HepG2 (cell line): Measurements from ENCODE around the gene TNFRSF6B. TPM values are rescaled to one million over a fixed set of nuclear protein-coding genes. Genes with fewer than 3 reads are reported as not detected.

Experiments used
- ATF1 ChIP-seq: IDR thresholded peaks from 2 replicates; pipeline ENCODE4 v1.6.1; 2016; ENCODE audit warnings: mild to moderate bottlenecking, control low read depth
- FOSL1 ChIP-seq: sonication (generic); formaldehyde crosslinking; IDR thresholded peaks from 2 replicates; pipeline ENCODE4 v1.9.0; 2021; ENCODE audit warnings: missing genetic modification reagents, borderline replicate concordance
- FOXP1 ChIP-seq, 2 experiments: fragments of 450-650 bp in 1 of 2; IDR thresholded peaks; 2 replicates each; pipeline ENCODE4 v1.6.1; 2017 to 2018; ENCODE audit warnings: antibody characterized with exemption in 1 of 2
- HHEX ChIP-seq: IDR thresholded peaks from 2 replicates; pipeline ENCODE4 v1.6.1; 2016; ENCODE audit warnings: control low read depth
- HIVEP1 ChIP-seq: sonication (generic); formaldehyde crosslinking; IDR thresholded peaks from 2 replicates; pipeline ENCODE4 v1.4.0; 2020; ENCODE audit warnings: mild to moderate bottlenecking, missing genetic modification reagents
- HNF4G ChIP-seq, 2 experiments: sonication (generic) in 1 of 2; formaldehyde crosslinking in 1 of 2; IDR thresholded peaks; 2 replicates each; pipeline versions ENCODE4 v1.4.0 to v1.6.1; 2011 to 2020; ENCODE audit warnings: borderline replicate concordance in 2 of 2, low read depth in 2 of 2, mild to moderate bottlenecking in 2 of 2, low read length in 1 of 2, missing genetic modification reagents in 1 of 2, moderate library complexity in 1 of 2
- IRF2 ChIP-seq: IDR thresholded peaks from 2 replicates; pipeline ENCODE4 v1.6.1; 2018; ENCODE audit warnings: missing genetic modification reagents, missing compliant biosample characterization
- MAFG ChIP-seq: sonication (generic); formaldehyde crosslinking; IDR thresholded peaks from 2 replicates; pipeline ENCODE4 v1.5.1; 2020; ENCODE audit warnings: mild to moderate bottlenecking, missing genetic modification reagents
- MED13 ChIP-seq: sonication (generic); formaldehyde crosslinking; IDR thresholded peaks from 2 replicates; pipeline ENCODE4 v1.5.0; 2020; ENCODE audit warnings: missing genetic modification reagents
- NCOA2 ChIP-seq: sonication (generic); formaldehyde crosslinking; IDR thresholded peaks from 2 replicates; pipeline ENCODE4 v1.8.0; 2022; ENCODE audit warnings: inconsistent platforms
- ONECUT2 ChIP-seq: sonication (generic); formaldehyde crosslinking; IDR thresholded peaks from 2 replicates; pipeline ENCODE4 v1.4.0; 2020; ENCODE audit warnings: missing genetic modification reagents
- ZFP36L2 ChIP-seq: sonication (generic); formaldehyde crosslinking; IDR thresholded peaks from 2 replicates; pipeline ENCODE4 v1.4.0; 2020; ENCODE audit warnings: missing genetic modification reagents
- ZFP62 ChIP-seq: sonication (generic); formaldehyde crosslinking; IDR thresholded peaks from 2 replicates; pipeline ENCODE4 v1.4.0; 2020; ENCODE audit warnings: missing genetic modification reagents
- ZNF160 ChIP-seq: sonication (generic); formaldehyde crosslinking; IDR thresholded peaks from 2 replicates; pipeline ENCODE4 v1.8.0; 2022; ENCODE audit warnings: mild to moderate bottlenecking, inconsistent platforms, missing genetic modification reagents
- ZNF260 ChIP-seq: sonication (generic); formaldehyde crosslinking; IDR thresholded peaks from 2 replicates; pipeline ENCODE4 v1.4.0; 2020; ENCODE audit warnings: missing genetic modification reagents, low read depth, mild to moderate bottlenecking, borderline replicate concordance
- polyA plus RNA-seq, 8 experiments: library from polyadenylated mRNA; depleted of rRNA in 3 of 8; stranded (reverse) in 7 of 8; unstranded in 1 of 8; fragments of >200 nt; fragmentation: Illumina TruSeq in 4 of 8; extraction: Trizol in 4 of 8; gene quantifications; 2 replicates each; pipeline versions ENCODE4 v1.2.1 to v1.2.3, GENCODE V29; 2011 to 2016; ENCODE audit warnings: low read depth in 4 of 8, missing spikeins in 1 of 8, mixed read lengths in 1 of 8; ENCODE audit not compliant: insufficient read depth in 1 of 8
- total RNA-seq, 5 experiments: library from RNA; depleted of rRNA; stranded (reverse); fragments of >200 nt; fragmentation: Illumina TruSeq; extraction: Trizol; gene quantifications; 2 replicates each; pipeline ENCODE4 v1.2.3, GENCODE V29; 2016; ENCODE audit warnings: low read depth in 1 of 5
- TF ChIP-seq, protein P1 (sequence below): sonication (generic); formaldehyde crosslinking; IDR thresholded peaks from 2 replicates; pipeline ENCODE4 v1.5.1; 2020; ENCODE audit warnings: missing genetic modification reagents, mild to moderate bottlenecking, borderline replicate concordance
- TF ChIP-seq, protein P2 (sequence below): sonication (generic); formaldehyde crosslinking; IDR thresholded peaks from 2 replicates; pipeline ENCODE4 v1.5.0; 2020; ENCODE audit warnings: missing genetic modification reagents, mild to moderate bottlenecking, borderline replicate concordance
- TF ChIP-seq, protein P3 (sequence below): sonication (generic); formaldehyde crosslinking; IDR thresholded peaks from 2 replicates; pipeline ENCODE4 v1.4.0; 2020; ENCODE audit warnings: missing genetic modification reagents
- TF ChIP-seq, protein P4 (sequence below): sonication (generic); formaldehyde crosslinking; IDR thresholded peaks from 2 replicates; pipeline ENCODE4 v1.8.1; 2022; ENCODE audit warnings: low read depth, mild to moderate bottlenecking, missing genetic modification reagents
- TF ChIP-seq, protein P5 (sequence below): sonication (generic); formaldehyde crosslinking; IDR thresholded peaks from 2 replicates; pipeline ENCODE4 v1.8.0; 2023; ENCODE audit warnings: mild to moderate bottlenecking, missing genetic modification reagents

The TNFRSF6B gene
- total and polyA plus RNA-seq, 2 of the 13 experiments (the other 11 are each of a cell fraction or from before 2014, with no cell fraction given): 0.24 TPM; not detected in 1

DNA sequence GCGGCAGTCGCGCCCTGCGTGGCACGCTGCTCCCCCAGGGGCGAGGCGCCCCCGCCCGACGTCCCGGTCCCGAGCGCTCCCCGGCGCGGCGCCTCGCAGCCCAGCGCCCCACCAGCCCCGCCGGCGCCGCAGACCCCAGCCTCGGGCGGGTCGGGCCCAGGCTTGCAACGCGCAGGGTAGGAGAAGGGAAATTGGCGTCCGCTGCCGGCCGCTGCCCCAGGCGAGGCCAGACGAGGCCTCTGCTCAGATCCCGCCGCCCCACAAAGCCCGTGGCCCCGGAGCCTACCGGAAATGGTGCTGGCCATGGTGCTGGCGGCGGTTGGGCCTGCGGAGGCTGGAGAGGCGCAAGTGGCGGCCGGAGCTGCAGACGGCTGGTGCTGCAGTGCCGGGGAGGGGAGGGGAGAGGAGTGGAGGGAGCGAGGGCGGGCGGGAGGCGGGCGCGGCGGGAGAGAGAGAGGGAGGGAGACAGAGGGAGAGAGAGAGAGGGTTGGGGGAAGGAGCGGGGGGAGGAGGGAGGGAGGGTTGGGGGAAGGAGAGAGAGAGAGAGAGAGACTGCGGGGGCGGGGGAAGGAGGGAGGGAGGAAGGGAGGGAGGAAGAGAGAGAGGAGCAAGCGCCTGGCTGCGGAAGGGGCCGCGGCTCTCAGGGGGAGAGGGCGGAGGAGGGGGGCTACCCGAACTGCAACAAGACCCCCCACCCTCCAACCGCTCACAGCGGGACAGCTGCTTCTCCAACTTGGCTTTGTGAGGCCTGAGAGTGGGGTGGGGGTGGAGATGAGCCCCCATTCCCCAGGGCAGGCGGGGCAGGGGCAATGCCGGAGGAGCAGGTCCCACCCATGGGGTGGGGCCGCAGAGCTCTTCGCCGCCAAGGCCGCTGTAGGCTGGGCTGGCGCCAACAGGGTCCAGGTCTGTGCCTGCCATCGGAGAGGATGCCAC lies 43.1 kb upstream of the TNFRSF6B start, which contains the start of gene STMN3 (continued):
- TF ChIP-seq, protein P1, sequence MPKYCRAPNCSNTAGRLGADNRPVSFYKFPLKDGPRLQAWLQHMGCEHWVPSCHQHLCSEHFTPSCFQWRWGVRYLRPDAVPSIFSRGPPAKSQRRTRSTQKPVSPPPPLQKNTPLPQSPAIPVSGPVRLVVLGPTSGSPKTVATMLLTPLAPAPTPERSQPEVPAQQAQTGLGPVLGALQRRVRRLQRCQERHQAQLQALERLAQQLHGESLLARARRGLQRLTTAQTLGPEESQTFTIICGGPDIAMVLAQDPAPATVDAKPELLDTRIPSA: peak; percentile 43; the same call in 1 of the 2 replicates
- TF ChIP-seq HIVEP1 (CRISPR knock-in tag): peak; percentile 87
- TF ChIP-seq ZNF160 (CRISPR knock-in tag): peak; percentile 85
- peak; percentile 57 for TF ChIP-seq HHEX (CRISPR knock-in tag)
- no peak for TF ChIP-seq ZNF260
- TF ChIP-seq, protein P2, sequence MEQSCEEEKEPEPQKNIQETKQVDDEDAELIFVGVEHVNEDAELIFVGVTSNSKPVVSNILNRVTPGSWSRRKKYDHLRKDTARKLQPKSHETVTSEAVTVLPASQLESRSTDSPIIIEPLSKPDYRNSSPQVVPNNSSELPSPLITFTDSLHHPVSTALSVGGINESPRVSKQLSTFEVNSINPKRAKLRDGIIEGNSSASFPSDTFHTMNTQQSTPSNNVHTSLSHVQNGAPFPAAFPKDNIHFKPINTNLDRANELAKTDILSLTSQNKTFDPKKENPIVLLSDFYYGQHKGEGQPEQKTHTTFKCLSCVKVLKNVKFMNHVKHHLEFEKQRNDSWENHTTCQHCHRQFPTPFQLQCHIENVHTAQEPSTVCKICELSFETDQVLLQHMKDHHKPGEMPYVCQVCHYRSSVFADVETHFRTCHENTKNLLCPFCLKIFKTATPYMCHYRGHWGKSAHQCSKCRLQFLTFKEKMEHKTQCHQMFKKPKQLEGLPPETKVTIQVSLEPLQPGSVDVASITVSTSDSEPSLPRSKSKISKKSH (CRISPR knock-in tag): peak; percentile 82
- TF ChIP-seq MAFG: no peak
- peak; percentile 97 for TF ChIP-seq MED13 (CRISPR knock-in tag)
- TF ChIP-seq ATF1 (CRISPR knock-in tag): no peak
- TF ChIP-seq, protein P3, sequence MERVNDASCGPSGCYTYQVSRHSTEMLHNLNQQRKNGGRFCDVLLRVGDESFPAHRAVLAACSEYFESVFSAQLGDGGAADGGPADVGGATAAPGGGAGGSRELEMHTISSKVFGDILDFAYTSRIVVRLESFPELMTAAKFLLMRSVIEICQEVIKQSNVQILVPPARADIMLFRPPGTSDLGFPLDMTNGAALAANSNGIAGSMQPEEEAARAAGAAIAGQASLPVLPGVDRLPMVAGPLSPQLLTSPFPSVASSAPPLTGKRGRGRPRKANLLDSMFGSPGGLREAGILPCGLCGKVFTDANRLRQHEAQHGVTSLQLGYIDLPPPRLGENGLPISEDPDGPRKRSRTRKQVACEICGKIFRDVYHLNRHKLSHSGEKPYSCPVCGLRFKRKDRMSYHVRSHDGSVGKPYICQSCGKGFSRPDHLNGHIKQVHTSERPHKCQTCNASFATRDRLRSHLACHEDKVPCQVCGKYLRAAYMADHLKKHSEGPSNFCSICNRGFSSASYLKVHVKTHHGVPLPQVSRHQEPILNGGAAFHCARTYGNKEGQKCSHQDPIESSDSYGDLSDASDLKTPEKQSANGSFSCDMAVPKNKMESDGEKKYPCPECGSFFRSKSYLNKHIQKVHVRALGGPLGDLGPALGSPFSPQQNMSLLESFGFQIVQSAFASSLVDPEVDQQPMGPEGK (CRISPR knock-in tag): peak; percentile 84
- TF ChIP-seq, protein P4, sequence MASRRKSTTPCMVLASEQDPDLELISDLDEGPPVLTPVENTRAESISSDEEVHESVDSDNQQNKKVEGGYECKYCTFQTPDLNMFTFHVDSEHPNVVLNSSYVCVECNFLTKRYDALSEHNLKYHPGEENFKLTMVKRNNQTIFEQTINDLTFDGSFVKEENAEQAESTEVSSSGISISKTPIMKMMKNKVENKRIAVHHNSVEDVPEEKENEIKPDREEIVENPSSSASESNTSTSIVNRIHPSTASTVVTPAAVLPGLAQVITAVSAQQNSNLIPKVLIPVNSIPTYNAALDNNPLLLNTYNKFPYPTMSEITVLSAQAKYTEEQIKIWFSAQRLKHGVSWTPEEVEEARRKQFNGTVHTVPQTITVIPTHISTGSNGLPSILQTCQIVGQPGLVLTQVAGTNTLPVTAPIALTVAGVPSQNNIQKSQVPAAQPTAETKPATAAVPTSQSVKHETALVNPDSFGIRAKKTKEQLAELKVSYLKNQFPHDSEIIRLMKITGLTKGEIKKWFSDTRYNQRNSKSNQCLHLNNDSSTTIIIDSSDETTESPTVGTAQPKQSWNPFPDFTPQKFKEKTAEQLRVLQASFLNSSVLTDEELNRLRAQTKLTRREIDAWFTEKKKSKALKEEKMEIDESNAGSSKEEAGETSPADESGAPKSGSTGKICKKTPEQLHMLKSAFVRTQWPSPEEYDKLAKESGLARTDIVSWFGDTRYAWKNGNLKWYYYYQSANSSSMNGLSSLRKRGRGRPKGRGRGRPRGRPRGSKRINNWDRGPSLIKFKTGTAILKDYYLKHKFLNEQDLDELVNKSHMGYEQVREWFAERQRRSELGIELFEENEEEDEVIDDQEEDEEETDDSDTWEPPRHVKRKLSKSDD: peak; percentile 90; the same call in 1 of the 2 replicates
- peak; percentile 85 for TF ChIP-seq NCOA2 (CRISPR knock-in tag)
- peak; percentile 99 for TF ChIP-seq ZFP36L2
- TF ChIP-seq ONECUT2 (CRISPR knock-in tag): peak; percentile 84
- 0 out of 2 replicates have a peak, but pooled peaks have one; percentile 32 for TF ChIP-seq HNF4G (IDR thresholded peaks at IDR 0.05; ENCODE audit: borderline replicate concordance, low read depth, low read length)
- no peak for TF ChIP-seq HNF4G (CRISPR knock-in tag; IDR thresholded peaks at IDR 0.05; ENCODE audit: borderline replicate concordance, low read depth)
- TF ChIP-seq IRF2: peak; percentile 98
- TF ChIP-seq FOXP1 (IDR thresholded peaks at IDR 0.05): no peak
- TF ChIP-seq FOXP1 (CRISPR knock-in tag; IDR thresholded peaks at IDR 0.05): peak; percentile 49; the same call in 1 of the 2 replicates
- no peak for TF ChIP-seq ZFP62
- TF ChIP-seq, protein P5, sequence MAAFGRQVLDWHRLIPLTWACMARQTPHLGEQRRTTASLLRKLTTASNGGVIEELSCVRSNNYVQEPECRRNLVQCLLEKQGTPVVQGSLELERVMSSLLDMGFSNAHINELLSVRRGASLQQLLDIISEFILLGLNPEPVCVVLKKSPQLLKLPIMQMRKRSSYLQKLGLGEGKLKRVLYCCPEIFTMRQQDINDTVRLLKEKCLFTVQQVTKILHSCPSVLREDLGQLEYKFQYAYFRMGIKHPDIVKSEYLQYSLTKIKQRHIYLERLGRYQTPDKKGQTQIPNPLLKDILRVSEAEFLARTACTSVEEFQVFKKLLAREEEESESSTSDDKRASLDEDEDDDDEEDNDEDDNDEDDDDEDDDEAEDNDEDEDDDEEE (CRISPR knock-in tag): peak; percentile 99
- TF ChIP-seq FOSL1 (CRISPR knock-in tag): peak; percentile 67; the same call in 1 of the 2 replicates
